Measurements from ENCODE around the gene CGNL1.

CGNL1 gene

DNA sequence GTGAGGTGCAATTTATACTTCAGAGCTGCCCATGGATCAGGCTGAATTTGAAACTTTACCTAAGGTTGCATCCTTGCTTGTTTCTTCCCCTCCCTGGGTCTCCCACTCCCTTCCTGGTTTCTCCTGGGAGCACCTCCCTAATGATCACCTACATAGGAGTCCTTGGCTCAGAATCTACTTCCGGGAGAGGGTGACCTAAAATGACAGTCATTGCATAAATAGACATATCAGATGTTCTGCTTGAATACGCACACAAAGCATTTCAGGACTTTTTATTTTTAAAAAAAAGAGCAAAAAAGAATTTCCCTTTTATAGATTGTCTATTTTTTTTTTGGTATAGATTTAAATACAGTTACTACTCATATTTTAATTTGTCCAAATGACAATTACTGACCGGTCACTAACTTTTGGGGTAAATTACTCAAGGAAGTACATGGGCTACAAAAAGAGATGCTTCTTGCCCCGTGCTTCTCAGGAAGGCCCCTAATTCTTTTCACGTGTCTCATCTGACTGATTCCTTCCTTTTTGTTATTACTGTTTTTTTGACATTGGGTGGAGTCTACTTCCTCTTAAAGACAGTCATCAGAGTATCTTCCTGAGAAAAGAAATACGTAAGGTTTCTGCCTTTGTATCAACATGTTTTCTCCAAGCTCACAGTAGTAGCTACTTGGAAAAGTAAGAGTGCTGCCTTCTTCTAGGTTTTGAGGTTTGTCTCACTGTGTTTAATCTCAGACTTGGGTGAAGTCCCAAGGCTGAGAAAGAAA is 210.5 kb downstream of the CGNL1 start:
- 75 to 88% methylated on average over 4 to 6 of the region's 6 CpGs for WGBS, 2 experiments
- no peak overlapping the region for H3K4me3 ChIP-seq (ENCODE audit: insufficient read depth, low read depth, low read length)
- H3K9me3 ChIP-seq (ENCODE audit: control insufficient read depth, low read length) = no peaks in the 10 kb centered on the region
- H3K27ac ChIP-seq (ENCODE audit: insufficient read depth, low read depth, low read length, poor library complexity, severe bottlenecking) = no peak overlapping the region
- peaks cover 16% of the 10 kb centered on the region for H3K27me3 ChIP-seq (ENCODE audit: control insufficient read depth, insufficient read depth, low read length, poor library complexity, severe bottlenecking)
- no peaks in the 10 kb centered on the region for H3K4me1 ChIP-seq (ENCODE audit: control insufficient read depth, insufficient read depth, low read length)
- H3K36me3 ChIP-seq (ENCODE audit: control insufficient read depth, insufficient read depth, low read length) = no peaks in the 10 kb centered on the region

DNA sequence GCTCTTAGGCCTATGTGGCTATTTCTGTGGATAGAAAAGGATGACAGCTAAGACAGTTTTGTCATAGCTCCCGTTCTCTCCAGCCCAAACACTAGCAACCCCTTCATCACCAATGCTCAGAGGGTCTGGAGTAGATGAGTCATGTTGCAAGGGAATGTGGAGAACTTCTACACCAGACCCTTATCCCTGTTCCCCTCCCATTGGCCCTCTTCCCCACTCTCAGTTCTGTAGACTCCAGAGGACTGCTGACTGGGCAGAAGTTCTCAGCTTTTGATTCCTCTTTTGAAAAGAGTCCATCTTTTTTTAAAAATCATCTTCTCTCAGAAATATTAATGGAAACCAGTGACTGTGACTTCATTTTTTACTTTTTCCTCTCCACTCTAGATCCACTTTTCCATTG is 213.0 kb downstream of the CGNL1 start:
- no CpG with 5 or more reads among the region's 1 CpG for WGBS, 2 experiments
- H3K27me3 ChIP-seq (ENCODE audit: control insufficient read depth, insufficient read depth, low read length, poor library complexity, severe bottlenecking) = peaks cover 33% of the 10 kb centered on the region

DNA sequence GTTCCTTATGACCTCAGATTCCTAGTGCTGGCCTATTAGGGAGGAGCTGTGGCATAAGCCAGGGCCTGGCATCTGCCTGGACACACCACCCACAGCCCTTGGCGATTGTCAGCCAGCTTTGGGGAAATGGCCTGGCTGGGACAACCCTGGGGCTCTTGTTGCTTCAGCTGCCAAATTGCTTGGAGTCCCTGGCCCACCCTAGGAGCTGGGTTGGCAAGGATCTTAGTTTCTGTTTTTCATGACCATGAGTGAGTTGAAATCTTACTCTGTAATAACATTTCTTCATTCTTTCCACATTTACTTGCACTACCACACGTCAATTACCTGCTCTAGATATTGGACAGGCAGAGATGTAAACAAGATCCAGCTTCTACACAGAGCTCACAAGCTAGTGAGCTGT is 213.4 kb downstream of the CGNL1 start:
- Histone ChIP-seq H3K9me3 (ENCODE audit: control insufficient read depth, low read length) (no peaks in the 10 kb centered on the region), H3K4me1 (ENCODE audit: control insufficient read depth, insufficient read depth, low read length) (no peaks in the 10 kb centered on the region), H3K27ac (ENCODE audit: insufficient read depth, low read depth, low read length, poor library complexity, severe bottlenecking) (no peak overlapping the region), H3K4me3 (ENCODE audit: insufficient read depth, low read depth, low read length) (no peak overlapping the region), H3K36me3 (ENCODE audit: control insufficient read depth, insufficient read depth, low read length) (no peaks in the 10 kb centered on the region), H3K27me3 (ENCODE audit: control insufficient read depth, insufficient read depth, low read length, poor library complexity, severe bottlenecking) (peaks cover 33% of the 10 kb centered on the region)
- 90 to 95% methylated on average over 2 of the region's 2 CpGs for WGBS, 2 experiments

More for the DNA sequence above, 213.0 kb downstream of the CGNL1 start:
- Histone ChIP-seq H3K36me3 (ENCODE audit: control insufficient read depth, insufficient read depth, low read length) (no peaks in the 10 kb centered on the region), H3K4me1 (ENCODE audit: control insufficient read depth, insufficient read depth, low read length) (no peaks in the 10 kb centered on the region), H3K4me3 (ENCODE audit: insufficient read depth, low read depth, low read length) (no peak overlapping the region), H3K27ac (ENCODE audit: insufficient read depth, low read depth, low read length, poor library complexity, severe bottlenecking) (no peak overlapping the region), H3K9me3 (ENCODE audit: control insufficient read depth, low read length) (no peaks in the 10 kb centered on the region)

DNA sequence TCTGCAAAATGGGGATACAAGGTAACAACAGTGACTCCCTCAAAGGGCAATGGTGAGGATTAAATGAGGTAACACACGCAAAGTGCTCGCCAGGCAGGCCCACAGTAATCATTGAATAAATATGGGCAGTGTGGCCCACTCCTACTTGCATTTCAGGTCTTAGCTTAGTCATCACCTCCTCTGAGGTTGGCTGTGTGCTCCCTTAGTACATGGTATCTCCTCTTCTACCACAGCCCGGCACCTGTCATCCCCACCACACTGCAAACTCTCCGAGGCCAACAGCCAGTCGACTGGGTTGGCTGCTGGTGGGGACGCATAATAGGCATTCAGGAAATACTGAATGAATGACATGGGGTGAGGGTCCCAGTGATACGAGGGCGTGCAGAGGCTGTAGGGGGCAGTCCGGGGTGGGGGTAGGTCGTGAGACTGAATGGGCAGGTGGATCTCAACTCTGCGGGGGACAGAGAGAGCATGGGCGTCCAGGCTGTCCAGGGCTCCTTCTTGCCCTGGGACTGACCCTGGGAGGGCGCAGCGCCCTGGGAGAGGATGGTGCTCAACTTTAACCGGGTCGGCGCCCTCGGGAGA is 215.0 kb downstream of the CGNL1 start:
- H3K4me3 ChIP-seq (ENCODE audit: insufficient read depth, low read depth, low read length) = peak overlapping the region; percentile 40
- no peaks in the 10 kb centered on the region for H3K9me3 ChIP-seq (ENCODE audit: control insufficient read depth, low read length)
- 24 to 25% methylated on average over 18 of the region's 18 CpGs for WGBS, 2 experiments
- H3K4me1 ChIP-seq (ENCODE audit: control insufficient read depth, insufficient read depth, low read length) = no peaks in the 10 kb centered on the region
- H3K27ac ChIP-seq (ENCODE audit: insufficient read depth, low read depth, low read length, poor library complexity, severe bottlenecking) = no peak overlapping the region
- peaks cover 33% of the 10 kb centered on the region for H3K27me3 ChIP-seq (ENCODE audit: control insufficient read depth, insufficient read depth, low read length, poor library complexity, severe bottlenecking)
- no peaks in the 10 kb centered on the region for H3K36me3 ChIP-seq (ENCODE audit: control insufficient read depth, insufficient read depth, low read length)

DNA sequence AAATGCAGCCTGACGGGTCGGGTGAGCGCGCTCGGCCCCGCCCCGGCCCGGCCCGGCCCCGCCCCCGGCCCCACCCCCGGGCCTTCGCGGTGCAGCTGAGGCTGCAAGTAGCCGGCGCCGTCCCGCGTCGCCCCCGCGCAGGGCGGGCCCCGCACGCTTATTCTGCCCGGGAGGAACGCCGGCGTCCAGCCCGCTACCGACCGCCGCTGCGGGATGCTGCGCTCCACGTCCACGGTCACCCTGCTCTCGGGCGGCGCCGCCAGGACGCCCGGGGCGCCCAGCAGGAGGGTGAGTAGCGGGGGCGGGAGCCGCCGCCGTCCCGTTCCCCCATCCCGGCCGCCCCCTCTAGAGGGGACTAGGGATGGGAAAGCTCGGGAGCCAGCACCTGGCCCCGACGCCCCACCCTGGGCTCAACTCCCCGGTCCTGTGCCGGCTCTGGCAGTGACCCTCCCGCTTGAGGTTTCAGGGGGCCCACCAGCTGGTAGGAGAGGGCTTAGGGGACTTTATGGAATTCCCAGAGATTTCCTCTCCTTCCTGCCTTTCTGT is 215.6 kb downstream of the CGNL1 start, which contains the start of gene MYZAP:
Gene MYZAP (plus strand): TSS at position 83 of the 546 bp plus-strand sequence. CDS start 131 bp downstream, at position 214.
- no peaks in the 10 kb centered on the region for H3K4me1 ChIP-seq (ENCODE audit: control insufficient read depth, insufficient read depth, low read length)
- peaks cover 33% of the 10 kb centered on the region for H3K27me3 ChIP-seq (ENCODE audit: control insufficient read depth, insufficient read depth, low read length, poor library complexity, severe bottlenecking)
- 1% methylated on average over 58 of the region's 58 CpGs for WGBS, 2 experiments
- H3K9me3 ChIP-seq (ENCODE audit: control insufficient read depth, low read length) = no peaks in the 10 kb centered on the region
- H3K4me3 ChIP-seq (ENCODE audit: insufficient read depth, low read depth, low read length) = peak within 1 kb of the TSS; percentile 40
- no peak within 1 kb of the TSS for H3K27ac ChIP-seq (ENCODE audit: insufficient read depth, low read depth, low read length, poor library complexity, severe bottlenecking)
- H3K36me3 ChIP-seq (ENCODE audit: control insufficient read depth, insufficient read depth, low read length) = no peaks in the 10 kb centered on the region

DNA sequence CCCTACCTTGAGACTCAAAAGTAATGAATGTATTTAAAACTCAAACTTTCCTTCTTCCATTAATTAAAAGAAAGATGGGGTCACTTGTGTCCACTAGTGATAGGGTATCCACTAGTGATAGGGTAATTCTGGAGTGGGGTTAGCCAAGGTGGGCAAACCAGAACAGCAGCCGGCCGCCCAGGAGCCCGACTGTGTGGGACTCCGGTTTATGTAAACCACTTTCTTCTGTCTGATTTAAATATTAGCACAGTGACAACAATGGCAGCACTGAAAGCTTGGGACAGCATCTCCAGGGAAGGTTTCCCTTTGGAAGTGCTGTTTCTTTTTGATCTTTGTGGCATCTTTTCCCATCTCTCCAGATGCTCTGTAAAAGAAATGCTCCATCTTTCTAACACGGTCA is 216.1 kb downstream of the CGNL1 start:
- Histone ChIP-seq H3K9me3 (ENCODE audit: control insufficient read depth, low read length) (no peaks in the 10 kb centered on the region), H3K36me3 (ENCODE audit: control insufficient read depth, insufficient read depth, low read length) (no peaks in the 10 kb centered on the region), H3K4me3 (ENCODE audit: insufficient read depth, low read depth, low read length) (no peak overlapping the region), H3K4me1 (ENCODE audit: control insufficient read depth, insufficient read depth, low read length) (no peaks in the 10 kb centered on the region), H3K27me3 (ENCODE audit: control insufficient read depth, insufficient read depth, low read length, poor library complexity, severe bottlenecking) (peaks cover 33% of the 10 kb centered on the region), H3K27ac (ENCODE audit: insufficient read depth, low read depth, low read length, poor library complexity, severe bottlenecking) (no peak overlapping the region)
- 76 to 88% methylated on average over 5 of the region's 5 CpGs for WGBS, 2 experiments

DNA sequence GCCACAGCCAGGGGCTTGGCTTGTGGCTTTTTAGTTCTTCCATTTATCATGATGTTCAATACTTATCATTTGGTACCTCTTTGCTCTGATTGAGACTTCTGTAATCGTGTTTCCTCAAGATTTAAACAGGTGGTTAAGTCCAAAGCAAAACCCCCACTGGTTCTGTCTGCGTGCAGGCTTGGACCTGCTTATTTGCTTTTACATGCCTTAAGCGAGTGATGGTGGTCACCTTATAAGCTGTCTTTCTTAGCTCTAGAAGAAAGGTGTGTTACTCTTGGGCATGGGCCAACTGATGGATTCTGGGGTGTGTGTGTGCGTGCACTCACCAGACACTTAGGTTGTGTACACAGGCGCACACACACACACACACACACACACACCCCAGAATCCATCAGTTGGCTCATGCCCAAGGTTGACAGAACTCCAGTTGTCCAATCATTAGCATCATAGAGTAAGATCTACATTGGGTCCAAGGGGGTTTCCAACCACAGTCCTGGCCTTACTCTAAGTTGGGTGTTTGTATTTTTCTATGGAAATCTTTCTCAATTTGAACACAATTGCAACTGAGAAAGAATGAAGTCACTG is 216.6 kb downstream of the CGNL1 start:
- Histone ChIP-seq H3K27me3 (ENCODE audit: control insufficient read depth, insufficient read depth, low read length, poor library complexity, severe bottlenecking) (peaks cover 33% of the 10 kb centered on the region), H3K9me3 (ENCODE audit: control insufficient read depth, low read length) (no peaks in the 10 kb centered on the region), H3K36me3 (ENCODE audit: control insufficient read depth, insufficient read depth, low read length) (no peaks in the 10 kb centered on the region), H3K4me3 (ENCODE audit: insufficient read depth, low read depth, low read length) (no peak overlapping the region), H3K27ac (ENCODE audit: insufficient read depth, low read depth, low read length, poor library complexity, severe bottlenecking) (no peak overlapping the region), H3K4me1 (ENCODE audit: control insufficient read depth, insufficient read depth, low read length) (no peaks in the 10 kb centered on the region)
- WGBS, 2 experiments = 79 to 80% methylated on average over 4 to 5 of the region's 5 CpGs

DNA sequence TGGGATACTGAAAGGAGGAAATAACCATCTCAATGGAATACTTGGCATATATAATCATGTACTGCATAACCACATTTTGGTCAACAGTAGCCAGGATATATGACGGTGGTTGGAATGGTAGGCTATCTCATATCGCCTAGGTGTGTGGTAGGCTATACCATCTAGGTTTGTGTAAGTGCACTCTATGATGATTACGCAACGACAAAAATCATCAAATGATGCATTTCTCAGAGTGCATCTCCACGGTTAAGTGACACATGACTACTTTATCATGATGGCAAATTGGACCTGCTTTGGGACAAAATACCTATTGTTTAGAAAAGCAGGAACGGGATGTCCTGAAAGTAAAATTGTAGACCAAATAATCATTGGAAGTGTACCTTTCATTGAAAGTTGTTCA is 218.2 kb downstream of the CGNL1 start:
- peaks cover 33% of the 10 kb centered on the region for H3K27me3 ChIP-seq (ENCODE audit: control insufficient read depth, insufficient read depth, low read length, poor library complexity, severe bottlenecking)
- no peak overlapping the region for H3K4me3 ChIP-seq (ENCODE audit: insufficient read depth, low read depth, low read length)
- H3K27ac ChIP-seq (ENCODE audit: insufficient read depth, low read depth, low read length, poor library complexity, severe bottlenecking) = no peak overlapping the region
- no peaks in the 10 kb centered on the region for H3K36me3 ChIP-seq (ENCODE audit: control insufficient read depth, insufficient read depth, low read length)
- no peaks in the 10 kb centered on the region for H3K9me3 ChIP-seq (ENCODE audit: control insufficient read depth, low read length)
- no peaks in the 10 kb centered on the region for H3K4me1 ChIP-seq (ENCODE audit: control insufficient read depth, insufficient read depth, low read length)
- 97% methylated on average over 6 of the region's 6 CpGs for WGBS, 2 experiments

DNA sequence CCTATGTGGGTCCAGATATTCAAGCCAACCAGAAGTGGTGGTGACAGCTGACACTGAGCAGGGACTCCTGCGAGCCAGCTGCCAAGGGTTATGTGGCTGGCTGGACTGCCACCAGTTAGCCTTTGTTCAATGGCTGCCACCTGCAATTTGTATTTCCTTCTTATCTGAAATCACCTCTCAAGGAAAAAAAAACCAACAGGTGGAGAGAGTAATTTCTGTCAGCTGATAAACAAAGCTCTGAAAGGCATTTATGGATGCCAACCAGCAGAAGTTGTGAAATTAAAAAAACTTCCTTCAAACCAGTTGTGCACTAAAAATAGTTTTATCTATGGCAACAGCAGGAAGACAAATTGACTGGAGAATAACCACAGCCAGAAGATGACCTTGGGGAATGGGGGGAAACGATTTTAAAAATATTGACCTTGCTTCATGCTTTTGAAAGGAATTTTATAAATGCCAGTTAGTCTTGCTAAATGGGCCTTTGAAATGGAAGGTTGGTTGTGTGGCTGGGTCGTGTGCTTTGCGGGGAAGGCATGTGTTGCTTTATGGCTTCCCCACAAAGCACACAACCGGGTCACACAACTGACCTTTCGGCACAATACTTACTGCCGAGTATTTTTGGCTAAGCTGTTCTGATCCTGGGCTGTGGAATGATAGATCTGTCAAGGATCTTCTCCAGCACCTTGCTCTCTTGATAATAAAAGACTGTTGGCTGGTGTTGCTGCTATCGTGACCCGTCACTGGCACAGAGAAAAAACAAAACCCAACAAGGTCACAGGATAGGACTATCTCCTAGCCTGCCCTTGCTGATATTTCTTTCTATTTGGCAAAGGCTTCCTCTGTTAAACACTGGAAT is 218.9 kb downstream of the CGNL1 start:
- Histone ChIP-seq H3K9me3 (ENCODE audit: control insufficient read depth, low read length) (no peaks in the 10 kb centered on the region), H3K4me3 (ENCODE audit: insufficient read depth, low read depth, low read length) (no peak overlapping the region), H3K36me3 (ENCODE audit: control insufficient read depth, insufficient read depth, low read length) (no peaks in the 10 kb centered on the region), H3K27me3 (ENCODE audit: control insufficient read depth, insufficient read depth, low read length, poor library complexity, severe bottlenecking) (peaks cover 32% of the 10 kb centered on the region), H3K4me1 (ENCODE audit: control insufficient read depth, insufficient read depth, low read length) (no peaks in the 10 kb centered on the region), H3K27ac (ENCODE audit: insufficient read depth, low read depth, low read length, poor library complexity, severe bottlenecking) (no peak overlapping the region)
- 94 to 95% methylated on average over 9 of the region's 9 CpGs for WGBS, 2 experiments

Measured in ectodermal cell (in vitro differentiated cells).